Trophoblast cell (in vitro differentiated cells and primary cell): ENCODE data around the gene FHL2.

Experiments used
- DNase-seq, 2 donors: peaks; one replicate each; pipeline ENCODE4 v3.0.0-alpha.2; 2016
- H2AFZ ChIP-seq: 2 replicates; pipeline ENCODE4 v1.6.1; 2013; ENCODE audit warnings: low read length, moderate library complexity, mild to moderate bottlenecking; ENCODE audit not compliant: insufficient read depth, poor library complexity
- H2AK5ac ChIP-seq: 2 replicates; pipeline ENCODE4 v1.6.1; 2013; ENCODE audit warnings: mild to moderate bottlenecking, low read length
- H2BK120ac ChIP-seq: 2 replicates; pipeline ENCODE4 v1.6.1; 2013; ENCODE audit warnings: low read length, mild to moderate bottlenecking, moderate library complexity; ENCODE audit not compliant: insufficient read depth, poor library complexity
- H2BK12ac ChIP-seq: 2 replicates; pipeline ENCODE4 v1.6.1; 2013; ENCODE audit warnings: mild to moderate bottlenecking, low read length, moderate library complexity
- H2BK5ac ChIP-seq: 2 replicates; pipeline ENCODE4 v1.6.1; 2013; ENCODE audit warnings: low read length, low read depth, moderate library complexity, mild to moderate bottlenecking; ENCODE audit not compliant: poor library complexity
- H3K14ac ChIP-seq: 2 replicates; pipeline ENCODE4 v1.6.1; 2013; ENCODE audit warnings: mild to moderate bottlenecking, low read length
- H3K18ac ChIP-seq: 2 replicates; pipeline ENCODE4 v1.6.1; 2013; ENCODE audit warnings: mild to moderate bottlenecking, low read length
- H3K23ac ChIP-seq: 2 replicates; pipeline ENCODE4 v1.6.1; 2013; ENCODE audit warnings: low read length
- H3K27ac ChIP-seq: 2 replicates; pipeline ENCODE4 v1.5.1; 2013; ENCODE audit warnings: low read depth, mild to moderate bottlenecking, inconsistent platforms, low read length, moderate library complexity
- H3K27me3 ChIP-seq: 2 replicates; pipeline ENCODE4 v1.6.1; 2013; ENCODE audit warnings: inconsistent platforms, mild to moderate bottlenecking, low read length, moderate library complexity; ENCODE audit not compliant: insufficient read depth
- H3K36me3 ChIP-seq, 2 experiments: 1 replicate in 1 of 2; 2 replicates in 1 of 2; pipeline ENCODE4 v1.6.1; 2013; ENCODE audit warnings: low read length in 2 of 2, mild to moderate bottlenecking in 2 of 2, moderate library complexity in 1 of 2; ENCODE audit not compliant: insufficient read depth in 2 of 2, control insufficient read depth in 1 of 2
- H3K4ac ChIP-seq: 2 replicates; pipeline ENCODE4 v1.6.1; 2013; ENCODE audit warnings: low read depth, mild to moderate bottlenecking, low read length, moderate library complexity
- H3K4me1 ChIP-seq, 2 experiments: 1 replicate in 1 of 2; 2 replicates in 1 of 2; pipeline ENCODE4 v1.6.1; 2013; ENCODE audit warnings: low read length in 2 of 2, mild to moderate bottlenecking in 2 of 2, moderate library complexity in 1 of 2; ENCODE audit not compliant: insufficient read depth in 2 of 2, control insufficient read depth in 1 of 2
- H3K4me2 ChIP-seq: 2 replicates; pipeline ENCODE4 v1.6.1; 2013; ENCODE audit warnings: inconsistent platforms, mild to moderate bottlenecking, low read length, moderate library complexity
- H3K4me3 ChIP-seq: 2 replicates; pipeline ENCODE4 v1.5.1; 2013; ENCODE audit warnings: mild to moderate bottlenecking, low read depth, low read length, inconsistent platforms
- H3K79me1 ChIP-seq: one replicate; pipeline ENCODE4 v1.6.1; 2013; ENCODE audit warnings: low read length
- H3K79me2 ChIP-seq: 2 replicates; pipeline ENCODE4 v1.6.1; 2013; ENCODE audit warnings: low read length, mild to moderate bottlenecking; ENCODE audit not compliant: control insufficient read depth, insufficient read depth, poor library complexity
- H3K9ac ChIP-seq: 2 replicates; pipeline ENCODE4 v1.6.1; 2013; ENCODE audit warnings: mild to moderate bottlenecking, low read length
- H3K9me3 ChIP-seq: 2 replicates; pipeline ENCODE4 v1.6.1; 2013; ENCODE audit warnings: low read depth, mild to moderate bottlenecking, control low read depth, inconsistent platforms, low read length; ENCODE audit not compliant: insufficient read depth
- H4K12ac ChIP-seq: 2 replicates; pipeline ENCODE4 v1.6.1; 2013; ENCODE audit warnings: low read depth, mild to moderate bottlenecking, low read length, moderate library complexity
- H4K8ac ChIP-seq: 2 replicates; pipeline ENCODE4 v1.6.1; 2013; ENCODE audit warnings: low read depth, mild to moderate bottlenecking, low read length, moderate library complexity
- H4K91ac ChIP-seq: one replicate; pipeline ENCODE4 v1.6.1; 2013; ENCODE audit warnings: low read depth, mild to moderate bottlenecking, low read length, moderate library complexity
- WGBS: extraction: QIAGEN DNeasy Blood & Tissue Kit; methylation state at CpG from one replicate; pipeline ENCODE4 v1.1.7; 2013; ENCODE audit warnings: missing lambda C conversion rate; ENCODE audit not compliant: insufficient read length, insufficient coverage; ENCODE audit errors: extremely low coverage; 5-methylcytosine and 5-hydroxymethylcytosine counted together

Gene FHL2

GRCh38 chr2:105330681-105331375, 68.0 kb downstream of the FHL2 start:
- peak overlapping the region; percentile 87 for H3K27ac ChIP-seq
- no peak overlapping the region for H2AFZ ChIP-seq
- no peak overlapping the region for H3K4ac ChIP-seq
- no peak overlapping the region for H2BK12ac ChIP-seq
- peaks cover 0 to 4% of the 10 kb centered on the region in 2 experiments for H3K36me3 ChIP-seq
- peaks cover 12% of the 10 kb centered on the region for H3K79me1 ChIP-seq
- DNase-seq: peak; percentile 77 to 89
- no peak overlapping the region for H3K14ac ChIP-seq
- H2AK5ac ChIP-seq: no peak overlapping the region
- no CpG with 5 or more reads among the region's 4 CpGs for WGBS
- H4K8ac ChIP-seq: peak overlapping the region; percentile 6
- no peaks in the 10 kb centered on the region for H3K9me3 ChIP-seq
- peaks cover 16% of the 10 kb centered on the region for H3K79me2 ChIP-seq
- no peak overlapping the region for H3K9ac ChIP-seq
- peak overlapping the region; percentile 65 for H2BK5ac ChIP-seq
- no peak overlapping the region for H4K12ac ChIP-seq
- H3K23ac ChIP-seq: peak overlapping the region; percentile 62
- H3K18ac ChIP-seq: no peak overlapping the region
- no peaks in the 10 kb centered on the region for H3K27me3 ChIP-seq
- no peak overlapping the region for H2BK120ac ChIP-seq
- no peak overlapping the region for H3K4me3 ChIP-seq
- no peak overlapping the region for H4K91ac ChIP-seq
- H3K4me1 ChIP-seq: peaks cover 9 to 20% of the 10 kb centered on the region in 2 experiments
- H3K4me2 ChIP-seq: no peak overlapping the region

GRCh38 chr2:105329561-105330495, 69.0 kb downstream of the FHL2 start, which contains the start of gene TGFBRAP1:
Gene TGFBRAP1, minus strand, starts transcription at chr2:105329735. Its CDS starts 21,434 bp downstream, at chr2:105308301.
- peak within 1 kb of the TSS; percentile 87 for H3K27ac ChIP-seq
- H3K4me3 ChIP-seq: peak within 1 kb of the TSS; percentile 79
- H2BK12ac ChIP-seq: peak within 1 kb of the TSS; percentile 21
- H3K4me2 ChIP-seq: peak within 1 kb of the TSS; percentile 94
- peak within 1 kb of the TSS; percentile 10 for H4K12ac ChIP-seq
- H4K8ac ChIP-seq: peak within 1 kb of the TSS; percentile 76
- no peaks in the 10 kb centered on the region for H3K27me3 ChIP-seq
- peak within 1 kb of the TSS; percentile 89 for H2BK120ac ChIP-seq
- peak within 1 kb of the TSS; percentile 98 for H3K9ac ChIP-seq
- peak within 1 kb of the TSS; percentile 75 for H4K91ac ChIP-seq
- H2AFZ ChIP-seq: peak within 1 kb of the TSS; percentile 72
- no peaks in the 10 kb centered on the region for H3K9me3 ChIP-seq
- WGBS: no CpG with 5 or more reads among the region's 101 CpGs
- DNase-seq: peak; percentile 58 to 68
- peak within 1 kb of the TSS; percentile 21 for H2AK5ac ChIP-seq
- peak within 1 kb of the TSS; percentile 76 for H3K14ac ChIP-seq
- peak within 1 kb of the TSS; percentile 89 for H3K18ac ChIP-seq
- H3K79me1 ChIP-seq: peaks cover 18% of the 10 kb centered on the region
- H3K23ac ChIP-seq: no peak within 1 kb of the TSS
- H3K79me2 ChIP-seq: peaks cover 23% of the 10 kb centered on the region
- peak within 1 kb of the TSS; percentile 83 for H3K4ac ChIP-seq
- H3K4me1 ChIP-seq: peaks cover 17 to 27% of the 10 kb centered on the region in 2 experiments
- peak within 1 kb of the TSS; percentile 23 for H2BK5ac ChIP-seq
- peaks cover 0 to 4% of the 10 kb centered on the region in 2 experiments for H3K36me3 ChIP-seq

GRCh38 chr2:105329197-105329554, 69.7 kb downstream of the FHL2 start:
- WGBS: no CpG with 5 or more reads among the region's 17 CpGs
- peaks cover 23% of the 10 kb centered on the region for H3K79me2 ChIP-seq

More at GRCh38 chr2:105329197-105329554, 69.7 kb downstream of the FHL2 start:
- Histone ChIP-seq H2BK120ac (peak overlapping the region; percentile 37), H4K91ac (peak overlapping the region; percentile 75), H3K18ac (peak overlapping the region; percentile 38), H3K9ac (peak overlapping the region; percentile 57), H3K23ac (no peak overlapping the region), H3K36me3 (peaks cover 0 to 1% of the 10 kb centered on the region in 2 experiments), H3K79me1 (peaks cover 21% of the 10 kb centered on the region), H3K27ac (peak overlapping the region; percentile 87), H2AFZ (peak overlapping the region; percentile 42), H3K4me3 (peak overlapping the region; percentile 79), H3K27me3 (no peaks in the 10 kb centered on the region), H3K4me2 (peak overlapping the region; percentile 75), H4K8ac (peak overlapping the region; percentile 67), H4K12ac (peak overlapping the region; percentile 6), H3K4ac (peak overlapping the region; percentile 83), H2BK12ac (peak overlapping the region; percentile 21), H3K4me1 (peaks cover 20 to 30% of the 10 kb centered on the region in 2 experiments), H3K9me3 (no peaks in the 10 kb centered on the region), H3K14ac (peak overlapping the region; percentile 76), H2AK5ac (peak overlapping the region; percentile 4), H2BK5ac (peak overlapping the region; percentile 18)
- no peak for DNase-seq
